NCI-H1436 (cell line): ENCODE measurements around the gene CARNS1.

ENCODE experiments used
- DNase-seq: peaks from one replicate; lab custom pipeline; 2025; lab: John Stamatoyannopoulos, UW

Gene CARNS1

GRCh38 chr11:67428052-67429001, 12.8 kb downstream of the CARNS1 start, which contains the start of gene RPS6KB2:
Gene RPS6KB2 (plus strand): TSS chr11:67428494. CDS start chr11:67428546, 52 bp downstream.
- DNase-seq: peak; percentile 98

DNA sequence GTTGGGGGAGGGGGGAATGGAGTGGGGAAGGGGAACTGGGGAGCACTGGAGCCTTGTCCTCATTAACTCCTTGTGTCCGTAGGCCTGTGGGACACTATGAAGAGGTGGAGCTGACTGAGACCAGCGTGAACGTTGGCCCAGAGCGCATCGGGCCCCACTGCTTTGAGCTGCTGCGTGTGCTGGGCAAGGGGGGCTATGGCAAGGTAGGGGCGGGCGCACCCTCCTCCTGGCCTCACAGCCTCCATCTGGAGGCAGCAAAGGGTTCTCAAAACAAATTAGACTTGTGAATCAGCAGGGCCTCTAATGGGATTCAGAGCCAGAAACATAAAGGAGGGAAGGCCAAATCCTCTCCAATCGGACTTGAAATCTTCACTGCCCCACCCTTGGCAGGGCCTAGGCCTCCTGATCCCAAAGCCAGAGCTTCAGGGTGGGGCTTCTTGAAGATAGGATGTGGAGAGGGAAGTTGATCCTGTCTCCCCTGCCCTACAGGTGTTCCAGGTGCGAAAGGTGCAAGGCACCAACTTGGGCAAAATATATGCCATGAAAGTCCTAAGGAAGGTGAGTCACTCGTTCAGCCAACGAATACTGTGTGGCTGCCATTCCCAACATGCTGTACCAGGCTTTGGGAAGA, 13.7 kb downstream of the CARNS1 start:
- no peak for DNase-seq

DNA sequence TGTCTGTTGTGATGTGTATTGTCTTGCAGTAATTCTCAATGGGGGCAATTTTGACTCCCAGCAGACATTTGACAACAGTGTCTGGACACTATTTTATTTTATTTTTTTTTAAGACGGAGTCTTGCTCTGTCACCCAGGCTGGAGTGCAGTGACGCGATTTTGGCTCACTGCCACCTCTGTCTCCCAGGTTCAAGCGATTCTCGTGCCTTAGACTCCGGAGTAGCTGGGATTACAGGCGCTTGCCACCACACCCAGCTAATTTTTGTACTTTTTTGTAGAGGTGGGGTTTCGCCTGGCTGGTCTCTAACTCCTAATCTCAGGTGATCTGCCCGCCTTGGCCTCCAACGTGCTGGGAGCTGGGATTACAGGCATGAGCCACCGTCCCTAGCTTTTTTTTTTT, 14.2 kb downstream of the CARNS1 start:
- no peak for DNase-seq

- DNase-seq: no peak
Measured at GRCh38 chr11:67431346-67432249, 16.1 kb downstream of the CARNS1 start.

DNA sequence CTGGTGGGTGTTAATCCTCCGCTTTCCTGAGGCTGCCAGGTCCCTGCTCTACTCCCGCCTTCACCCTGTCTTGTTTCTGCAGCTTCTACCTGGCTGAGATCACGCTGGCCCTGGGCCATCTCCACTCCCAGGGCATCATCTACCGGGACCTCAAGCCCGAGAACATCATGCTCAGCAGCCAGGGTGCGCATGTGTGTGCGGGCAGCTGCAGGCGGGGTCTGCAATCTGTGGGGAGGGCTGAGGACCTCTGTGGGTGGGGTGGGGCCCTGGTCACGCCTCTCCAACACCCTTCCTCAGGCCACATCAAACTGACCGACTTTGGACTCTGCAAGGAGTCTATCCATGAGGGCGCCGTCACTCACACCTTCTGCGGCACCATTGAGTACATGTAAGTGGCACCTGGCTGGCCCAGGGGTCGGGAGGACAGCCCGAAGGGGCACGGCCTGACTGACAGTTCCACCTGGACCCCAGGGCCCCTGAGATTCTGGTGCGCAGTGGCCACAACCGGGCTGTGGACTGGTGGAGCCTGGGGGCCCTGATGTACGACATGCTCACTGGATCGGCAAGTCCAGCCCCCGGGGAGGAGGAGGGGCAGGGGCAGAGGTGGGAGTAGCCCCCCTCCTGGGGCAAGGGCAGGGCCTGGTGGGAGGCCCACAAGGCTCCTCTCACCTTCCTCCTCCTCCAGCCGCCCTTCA, 17.3 kb downstream of the CARNS1 start:
- no peak for DNase-seq

DNA sequence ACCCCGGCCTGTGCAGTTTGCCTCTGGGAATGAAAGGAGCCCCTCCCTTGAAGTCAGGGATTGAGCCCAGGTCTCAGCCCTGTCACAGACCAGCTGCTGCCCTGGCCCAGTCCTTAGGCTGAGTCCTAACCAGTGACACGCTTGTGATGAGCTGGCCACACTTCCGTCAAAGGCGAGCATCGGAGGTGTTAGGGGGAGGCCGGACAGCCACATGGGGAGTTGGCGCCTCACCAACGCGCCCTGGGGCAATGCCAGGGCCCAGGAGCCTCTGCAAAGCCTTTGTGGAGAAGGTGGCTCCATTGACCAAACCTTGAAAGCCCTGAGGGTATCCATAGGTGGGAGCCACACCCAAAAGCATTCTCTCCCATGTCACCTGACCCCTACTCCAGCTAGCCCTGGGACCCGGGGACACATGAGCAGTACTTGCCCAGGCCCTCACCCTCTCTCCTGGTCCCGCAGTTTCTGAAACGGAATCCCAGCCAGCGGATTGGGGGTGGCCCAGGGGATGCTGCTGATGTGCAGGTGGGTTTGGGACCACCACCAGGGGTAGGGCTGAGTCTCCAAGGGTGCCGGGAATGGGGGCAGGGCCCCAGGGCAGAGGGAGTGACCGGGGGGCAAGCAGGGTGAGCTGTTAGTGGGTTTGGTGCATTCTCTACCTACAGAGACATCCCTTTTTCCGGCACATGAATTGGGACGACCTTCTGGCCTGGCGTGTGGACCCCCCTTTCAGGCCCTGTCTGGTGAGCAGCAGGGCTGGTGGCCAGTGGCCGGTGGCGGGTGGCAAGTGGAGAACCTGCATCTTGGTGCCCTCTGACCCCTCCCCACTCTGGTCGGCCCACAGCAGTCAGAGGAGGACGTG, 18.3 kb downstream of the CARNS1 start:
- no peak for DNase-seq

- DNase-seq: no peak
Measured at GRCh38 chr11:67434395-67434881, 19.0 kb downstream of the CARNS1 start.

DNA sequence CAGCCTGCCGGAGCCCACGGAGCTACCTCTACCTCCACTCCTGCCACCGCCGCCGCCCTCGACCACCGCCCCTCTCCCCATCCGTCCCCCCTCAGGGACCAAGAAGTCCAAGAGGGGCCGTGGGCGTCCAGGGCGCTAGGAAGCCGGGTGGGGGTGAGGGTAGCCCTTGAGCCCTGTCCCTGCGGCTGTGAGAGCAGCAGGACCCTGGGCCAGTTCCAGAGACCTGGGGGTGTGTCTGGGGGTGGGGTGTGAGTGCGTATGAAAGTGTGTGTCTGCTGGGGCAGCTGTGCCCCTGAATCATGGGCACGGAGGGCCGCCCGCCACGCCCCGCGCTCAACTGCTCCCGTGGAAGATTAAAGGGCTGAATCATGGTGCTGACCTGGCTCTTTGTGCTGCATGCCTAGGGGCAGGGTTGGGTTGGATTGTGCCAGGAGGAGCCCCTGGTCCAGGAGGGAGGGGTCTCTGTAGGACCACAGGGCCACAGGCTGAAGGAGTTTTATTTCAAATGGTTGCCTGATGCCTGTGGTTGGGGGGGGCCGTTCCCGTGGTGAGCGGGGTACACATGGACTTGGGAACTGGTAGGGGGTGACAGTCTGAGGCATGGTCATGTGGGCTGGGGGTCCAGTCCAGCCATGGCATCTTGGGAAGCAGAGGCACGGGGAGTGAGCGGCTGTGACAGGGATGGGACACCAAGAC, 19.7 kb downstream of the CARNS1 start:
- no peak for DNase-seq

- DNase-seq: no peak
Measured at GRCh38 chr11:67435727-67436458, 20.4 kb downstream of the CARNS1 start.

DNA sequence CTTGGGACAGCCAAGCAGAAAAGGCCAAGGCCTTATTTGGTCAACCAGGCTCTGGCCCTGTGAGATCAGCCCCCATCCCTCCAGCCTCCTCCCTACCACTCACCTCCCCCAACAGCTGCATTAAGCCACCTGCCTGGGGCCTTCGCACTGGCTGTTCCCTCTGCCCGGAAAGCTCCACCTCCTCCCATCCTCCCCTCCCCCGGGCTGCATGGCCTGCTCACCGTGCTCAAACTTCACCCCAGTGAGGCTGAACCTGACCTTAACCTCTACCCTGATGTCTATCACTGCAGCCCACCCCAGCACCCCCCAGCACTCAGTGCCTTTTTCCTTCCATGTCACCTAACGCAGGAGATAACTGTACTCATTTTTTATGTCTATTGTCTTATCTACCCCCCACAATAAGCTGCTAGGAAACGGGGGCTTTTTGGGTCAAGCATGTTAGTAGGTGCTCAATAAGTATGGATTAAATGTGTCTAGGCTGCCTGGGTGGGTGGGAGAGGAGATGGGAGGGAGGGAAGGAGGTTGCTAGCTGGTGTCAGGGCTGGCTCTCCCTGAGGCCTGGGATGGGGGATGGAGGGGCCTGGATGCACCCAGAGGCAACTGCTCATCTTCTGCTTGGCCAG, 21.1 kb downstream of the CARNS1 start:
- no peak for DNase-seq

DNA sequence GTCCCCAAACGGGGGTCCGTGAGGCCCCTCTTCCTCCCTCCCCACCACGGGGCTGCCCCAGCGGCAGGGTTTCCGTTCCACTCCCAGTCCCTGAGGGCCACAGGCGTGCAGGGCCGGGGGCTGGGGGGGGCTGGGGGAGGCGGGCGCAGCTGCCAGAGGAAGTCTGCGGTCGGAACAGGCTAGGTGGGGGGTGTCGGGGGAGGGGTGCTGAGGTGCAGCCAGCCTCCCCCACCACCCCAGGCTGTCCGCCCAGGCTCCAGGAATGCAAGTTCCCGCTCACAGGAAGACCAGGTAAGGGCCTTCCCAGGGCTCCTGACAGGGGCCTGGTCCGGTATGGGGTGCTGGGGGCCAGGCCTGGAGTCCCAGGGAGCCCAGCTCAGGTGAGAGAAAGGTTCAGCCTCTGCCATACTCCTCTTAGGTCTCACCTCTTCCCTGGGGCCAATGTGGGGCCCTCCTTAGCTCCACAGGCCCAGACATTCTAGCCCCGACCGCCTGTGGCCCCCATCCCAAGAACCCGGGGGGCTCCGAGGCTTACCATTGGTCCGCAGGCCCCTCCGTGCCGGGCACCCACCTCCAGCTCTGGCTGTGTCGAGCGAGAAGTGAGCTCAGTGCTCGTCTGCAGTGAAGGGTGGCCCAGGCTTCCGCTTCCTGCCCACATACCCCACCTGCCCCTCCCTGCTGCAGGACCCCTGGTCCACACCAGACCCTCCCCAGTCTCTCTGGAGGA, 21.8 kb downstream of the CARNS1 start, which contains the start of gene PTPRCAP:
Gene PTPRCAP, minus strand, starts transcription at position 601 of the 727 bp plus-strand sequence. Its CDS starts 63 bp downstream, at position 538.
- no peak for DNase-seq

GRCh38 chr11:67437809-67438157, 22.3 kb downstream of the CARNS1 start:
- no peak for DNase-seq

DNA sequence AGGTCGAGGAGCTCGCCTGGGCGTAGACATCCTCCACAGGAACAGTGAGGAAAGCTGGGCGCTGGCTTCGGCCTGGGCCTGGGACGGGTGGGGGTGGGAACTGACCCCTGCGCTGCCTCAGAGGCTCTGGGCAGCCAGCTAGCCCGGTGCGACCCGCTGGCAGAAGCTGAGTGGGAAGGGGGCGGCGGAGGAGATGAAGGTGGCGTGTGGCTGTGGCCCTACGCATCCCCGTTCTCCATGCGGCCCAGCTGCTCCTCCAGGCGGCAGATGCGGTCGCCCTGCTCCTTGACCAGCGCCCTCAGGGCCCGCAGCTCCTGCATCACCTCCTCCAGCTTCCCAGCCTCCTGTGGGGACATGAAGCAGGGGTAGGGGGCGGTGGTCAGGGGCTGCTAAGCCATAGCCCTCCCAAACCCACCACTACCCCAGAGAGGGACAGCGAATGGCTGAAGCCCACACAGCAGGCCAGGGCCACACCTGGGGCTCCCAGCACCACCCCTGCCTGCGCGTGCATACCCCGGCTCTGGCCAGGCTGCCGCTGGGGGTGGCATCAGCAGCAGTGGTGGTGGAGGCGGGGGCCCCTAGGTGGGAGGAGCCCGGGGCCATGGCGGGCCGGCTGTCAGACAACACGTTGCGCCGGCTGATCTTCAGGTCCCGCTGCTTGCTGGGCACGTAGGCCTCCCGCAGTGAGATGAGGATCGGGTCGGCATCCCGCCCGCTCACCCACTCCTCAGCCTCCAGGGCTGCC, 22.9 kb downstream of the CARNS1 start:
- no peak for DNase-seq

GRCh38 chr11:67439321-67440228, 24.1 kb downstream of the CARNS1 start:
- no peak for DNase-seq

DNA sequence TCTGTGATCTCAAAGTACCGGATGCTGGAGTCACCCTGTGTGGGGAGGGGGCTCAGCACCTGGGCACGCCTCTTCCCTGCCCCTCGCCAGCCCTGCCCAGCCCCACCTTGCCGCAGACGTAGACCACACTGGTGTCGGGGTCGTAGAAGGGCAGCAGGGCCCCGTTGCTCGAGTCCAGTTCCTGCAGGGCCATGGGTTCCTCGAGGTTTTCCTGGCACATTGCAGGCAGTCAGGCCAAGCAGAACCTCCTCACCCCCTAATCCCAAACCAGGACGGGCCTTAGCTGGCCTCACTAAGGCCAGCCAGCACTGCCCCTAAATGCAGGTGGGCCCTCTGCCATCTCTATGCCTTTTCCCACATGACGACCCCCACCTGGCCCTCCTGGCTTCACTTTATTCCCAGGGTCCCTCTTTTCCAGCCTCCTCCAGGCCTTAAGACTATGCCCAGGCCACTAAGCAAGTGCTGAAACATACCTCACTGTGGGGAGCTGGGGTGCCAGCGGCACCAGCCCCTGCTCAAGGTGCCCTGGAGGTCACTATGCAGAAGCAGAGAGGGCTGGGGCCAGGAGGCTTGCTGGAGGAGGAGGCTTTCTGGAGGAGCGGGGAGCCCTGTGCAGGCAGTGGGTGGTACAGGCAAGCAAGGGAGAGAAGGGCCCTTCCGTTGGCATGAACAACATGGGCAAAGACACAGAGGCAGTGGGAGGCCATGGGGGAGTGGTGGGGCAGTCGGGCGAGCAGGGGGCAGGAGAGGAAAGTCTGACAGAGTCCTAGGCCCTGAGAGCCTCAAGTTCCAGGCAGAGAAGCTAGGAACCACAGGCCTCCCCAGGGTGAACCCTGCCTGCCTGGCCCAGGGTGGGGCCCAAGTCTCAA, 25.0 kb downstream of the CARNS1 start:
- DNase-seq: no peak
